Stimulated activated CD4-positive, alpha-beta T cell treated with anti-CD3 and anti-CD28 coated beads, TNF-alpha, amount 100 ng/mL, for 1 hour (primary cell): ENCODE results near the gene GPR15.
"Not testable (repeated sequence)": the region's sequence is repeated elsewhere in the genome, so short reads cannot be mapped to it uniquely, and the experiment has no call there.

ENCODE experiments used
- DNase-seq, 3 donors: peaks; one replicate each; pipeline ENCODE4 v3.0.0-alpha.2; 2020; ENCODE audit warnings: low read depth in 3 of 3, low spot score in 1 of 3

GPR15 gene

GRCh38 chr3:98557324-98558010 is 25.7 kb downstream of the GPR15 start:
- DNase-seq = no peak

- DNase-seq = no peak
Observed at GRCh38 chr3:98558100-98558827, 26.5 kb downstream of the GPR15 start.

- not testable (repeated sequence) for DNase-seq
Observed at GRCh38 chr3:98559769-98560168, 28.0 kb downstream of the GPR15 start.

DNA sequence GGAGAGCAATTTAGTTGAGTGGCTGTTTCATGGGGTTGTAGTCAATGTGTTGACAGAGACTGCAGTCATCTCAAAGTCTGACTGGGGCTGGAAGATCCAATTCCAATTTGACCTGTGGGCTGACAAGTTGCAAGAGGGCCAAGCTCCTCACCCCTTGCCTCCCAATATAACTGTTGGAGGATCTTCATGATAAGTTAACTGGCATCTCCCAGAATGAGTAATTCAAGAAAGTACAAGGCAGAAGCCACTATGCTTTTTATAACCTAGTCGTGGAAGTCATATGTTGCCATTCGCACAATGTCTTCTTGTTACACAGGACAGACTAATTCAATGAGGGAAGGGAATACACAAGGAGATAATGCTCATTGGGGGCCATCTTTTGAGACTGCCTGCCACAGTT is 29.1 kb downstream of the GPR15 start:
- DNase-seq = no peak

DNA sequence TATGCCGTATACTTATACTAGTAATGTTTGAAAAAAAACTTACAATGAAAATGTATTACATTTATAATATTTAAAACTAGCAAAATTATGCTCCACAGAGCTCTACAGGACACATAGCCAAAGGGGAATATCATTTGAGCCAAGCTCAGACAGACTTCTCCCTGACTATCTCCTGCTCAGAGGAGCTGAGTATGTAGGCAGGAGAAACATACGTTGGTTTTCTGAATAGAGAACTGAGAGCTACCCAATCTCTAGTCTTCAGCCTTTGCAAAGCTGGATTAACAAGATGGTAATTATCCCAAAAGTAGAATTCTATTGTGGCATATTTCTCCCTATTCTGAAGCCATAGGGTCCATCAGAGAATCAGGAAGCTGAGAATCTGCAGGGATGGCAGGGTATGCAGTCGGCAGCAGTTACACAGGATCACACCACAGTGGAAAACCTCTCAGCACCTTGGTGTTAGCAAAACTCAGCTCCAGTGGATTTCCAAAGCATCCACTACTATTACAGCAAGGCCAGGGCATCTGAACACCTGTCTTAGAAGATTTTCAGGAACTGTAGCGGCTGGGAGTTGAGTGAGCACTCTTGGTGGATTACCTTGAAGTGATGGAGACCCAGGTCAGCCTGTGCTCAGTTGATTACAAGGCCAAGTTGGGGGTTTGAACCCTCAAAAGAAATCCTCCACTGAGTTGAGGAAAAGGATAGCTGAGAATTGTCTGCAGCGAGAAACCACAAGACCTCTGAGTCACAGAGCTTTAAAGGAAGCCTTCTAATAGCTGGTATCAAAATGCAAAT is 30.1 kb downstream of the GPR15 start:
- no peak for DNase-seq

- no peak for DNase-seq
Observed at GRCh38 chr3:98563661-98564281, 32.0 kb downstream of the GPR15 start.

DNA sequence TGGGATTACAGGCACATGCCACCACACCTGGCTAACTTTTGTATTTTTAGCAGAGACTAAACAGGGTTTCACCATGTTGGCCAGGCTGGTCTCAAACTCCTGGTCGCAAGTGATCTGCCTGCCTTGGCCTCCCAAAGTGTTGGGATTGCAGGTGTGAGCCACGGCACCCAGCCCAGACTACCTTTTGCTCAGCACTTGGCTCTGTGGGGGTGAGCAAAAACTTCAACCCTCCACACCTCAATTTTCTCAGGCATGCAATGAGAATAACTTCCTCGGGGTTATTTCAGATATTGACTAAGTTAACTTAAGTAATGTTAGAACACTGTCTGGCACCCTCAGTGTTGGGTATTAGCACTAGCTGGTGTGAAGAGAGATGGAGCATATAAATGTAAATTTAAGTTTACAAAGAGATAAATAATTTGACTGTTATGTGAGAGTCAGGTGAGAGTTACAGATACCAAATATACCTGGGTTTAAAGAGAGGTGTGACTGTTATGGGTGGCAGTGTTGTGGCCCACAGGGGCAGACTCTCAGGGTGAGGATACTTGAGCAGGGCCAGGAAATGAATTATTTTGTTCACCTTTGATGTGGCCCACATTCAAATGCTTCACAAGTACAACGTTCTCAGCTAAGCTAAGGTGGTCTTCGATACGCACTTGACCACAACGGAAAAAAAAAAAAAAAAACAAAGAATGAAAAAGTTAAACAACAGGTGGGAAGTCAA is 32.7 kb downstream of the GPR15 start:
- DNase-seq = no peak

- no peak for DNase-seq
Observed at GRCh38 chr3:98565237-98565643, 33.5 kb downstream of the GPR15 start.

DNA sequence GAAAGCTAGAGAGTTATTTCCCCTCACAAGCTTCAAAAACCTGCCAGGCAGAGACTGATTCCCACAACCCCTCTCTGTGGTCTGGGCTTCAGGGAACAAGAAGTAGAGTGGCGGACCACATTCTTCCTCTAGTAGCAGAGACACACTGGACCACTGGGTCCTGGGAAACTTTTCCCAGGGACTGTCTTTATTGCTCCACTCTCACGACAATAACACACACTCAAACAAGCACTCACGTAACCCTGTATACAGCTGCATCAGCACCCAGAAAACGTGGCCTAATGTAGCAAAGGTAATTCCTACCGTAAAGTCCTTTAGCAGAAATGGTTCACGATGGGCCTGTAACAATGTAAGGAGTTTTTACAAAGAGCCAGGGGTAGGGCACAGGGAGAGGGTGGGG is 34.1 kb downstream of the GPR15 start:
- no peak for DNase-seq

DNA sequence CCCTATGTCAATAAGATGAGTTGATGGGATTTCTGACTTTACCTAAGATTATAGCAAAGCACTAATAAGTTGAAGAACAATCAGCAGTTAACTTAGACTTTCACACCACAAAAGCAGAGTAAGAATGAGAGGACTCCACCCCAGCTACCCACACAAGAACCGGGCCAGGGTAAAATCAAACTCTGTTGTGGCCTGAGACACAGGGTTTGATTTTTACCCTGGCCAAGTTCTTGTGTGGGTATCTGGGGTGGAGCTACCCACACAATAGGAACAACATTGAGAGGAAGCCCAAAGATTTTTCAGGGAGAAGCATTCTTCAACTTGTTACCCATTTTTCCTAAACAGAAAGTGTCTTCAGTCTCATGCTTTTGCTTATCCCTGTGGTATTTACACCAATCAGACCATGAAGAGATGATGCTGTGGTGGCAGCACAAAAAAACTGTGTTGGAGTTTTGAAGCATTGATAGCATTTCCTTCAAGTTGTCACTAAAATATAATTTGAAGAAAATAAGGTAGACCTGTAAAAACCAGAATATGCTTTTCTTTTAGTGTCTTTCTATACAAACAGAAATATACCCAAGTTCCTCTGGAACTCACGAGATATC is 36.0 kb downstream of the GPR15 start:
- DNase-seq = no peak

DNA sequence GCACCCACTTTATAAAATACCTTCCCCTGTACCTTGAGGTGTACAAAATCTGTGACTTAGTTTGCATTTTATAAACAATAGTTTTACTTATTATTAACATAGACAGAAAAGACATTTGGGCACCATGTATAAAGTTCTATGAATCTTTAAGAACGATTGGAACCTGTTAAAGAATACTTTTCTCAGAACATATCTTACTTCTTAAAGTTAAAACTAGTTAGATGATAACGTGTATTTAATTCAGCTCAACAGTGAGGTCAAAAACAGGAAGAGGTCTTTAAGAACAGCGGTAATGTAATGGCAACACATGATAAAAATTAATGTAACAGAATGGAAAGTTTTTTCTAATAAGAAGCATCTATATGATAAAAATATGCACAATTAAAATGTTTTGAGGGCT is 36.6 kb downstream of the GPR15 start:
- DNase-seq = no peak

DNA sequence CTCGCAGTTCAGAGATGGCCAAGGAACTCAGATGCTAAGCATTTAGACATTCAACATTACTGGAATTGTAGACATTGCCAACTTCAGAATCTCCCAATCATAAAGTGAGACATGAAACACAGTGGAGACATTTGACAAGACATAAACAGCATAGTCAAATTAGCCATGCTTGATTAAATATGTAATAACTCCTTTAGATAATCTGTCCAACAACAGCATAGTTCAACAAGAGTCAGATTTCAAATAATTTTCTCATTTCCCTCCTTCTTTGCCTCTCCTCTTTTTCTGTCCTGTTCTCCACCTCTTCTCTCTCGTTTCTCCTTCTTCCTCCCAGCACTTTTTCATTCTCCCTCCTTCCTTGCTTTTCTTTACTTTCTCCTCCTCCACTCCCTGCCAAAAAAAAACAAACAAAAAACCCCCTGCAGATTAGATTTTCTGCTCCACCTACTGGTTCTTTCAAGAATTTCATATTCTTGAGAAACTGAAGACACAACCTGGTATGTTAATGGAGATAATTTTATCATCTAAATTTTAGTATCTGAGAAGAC is 41.5 kb downstream of the GPR15 start:
- no peak for DNase-seq

GRCh38 chr3:98574132-98574531 is 42.4 kb downstream of the GPR15 start:
- DNase-seq = no peak

- DNase-seq = no peak
Observed at GRCh38 chr3:98577178-98577895, 45.6 kb downstream of the GPR15 start.

GRCh38 chr3:98580401-98581386 is 48.9 kb downstream of the GPR15 start:
- no peak for DNase-seq

GRCh38 chr3:98581474-98581873 is 49.7 kb downstream of the GPR15 start:
- no peak for DNase-seq

DNA sequence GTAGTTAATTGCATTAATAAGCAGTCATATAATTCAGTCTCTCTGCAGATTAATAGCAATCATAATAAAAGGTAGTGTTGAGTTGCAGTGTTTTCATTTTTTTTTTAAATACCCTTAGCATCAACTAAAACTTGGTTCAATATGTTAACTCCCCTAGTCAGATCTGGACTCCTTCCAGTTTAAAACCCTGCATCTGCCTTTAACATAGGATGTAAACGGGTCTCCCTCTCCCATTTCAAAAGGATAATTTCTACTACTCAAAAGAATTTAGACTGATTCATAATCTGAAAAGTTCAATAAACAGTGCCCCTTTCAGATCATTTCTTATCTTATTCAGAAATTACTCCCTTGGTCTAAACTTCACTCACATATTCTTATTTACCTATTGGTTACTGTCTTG is 50.3 kb downstream of the GPR15 start:
- DNase-seq = no peak

GRCh38 chr3:98583766-98584165 is 52.0 kb downstream of the GPR15 start:
- DNase-seq = no peak
